Keratinocyte (primary cell): ENCODE results near the gene CMIP. TPM values are rescaled to one million over a fixed set of nuclear protein-coding genes. Genes with fewer than 3 reads are reported as not detected.

ENCODE experiments used
- DNase-seq: peaks from one replicate; pipeline ENCODE4 v3.0.0-alpha.2; 2011; ENCODE audit warnings: low read depth, missing footprints, low spot score
- FAIRE-seq: peaks from 2 replicates; lab custom pipeline; 2011; peaks lifted over from hg19 to GRCh38; lab: Jason Lieb, UNC
- H2AFZ ChIP-seq: 2 replicates; pipeline ENCODE4 v1.6.0; 2012; ENCODE audit warnings: low read length, control low read depth, inconsistent platforms; ENCODE audit not compliant: control insufficient read depth
- H3K27ac ChIP-seq: 2 replicates; pipeline ENCODE4 v1.5.1; 2011; ENCODE audit warnings: low read length; ENCODE audit not compliant: control insufficient read depth, insufficient read depth
- H3K27me3 ChIP-seq: 3 replicates; pipeline ENCODE4 v1.6.0; 2011; ENCODE audit warnings: low read length; ENCODE audit not compliant: control insufficient read depth, insufficient read depth; ENCODE audit errors: extremely low read depth
- H3K36me3 ChIP-seq, 2 experiments: 2 replicates in 1 of 2; 3 replicates in 1 of 2; pipeline ENCODE4 v1.5.1; 2011; ENCODE audit warnings: low read length in 2 of 2, mild to moderate bottlenecking in 1 of 2; ENCODE audit not compliant: control insufficient read depth in 2 of 2, insufficient read depth in 2 of 2; ENCODE audit errors: extremely low read depth in 1 of 2
- H3K4me1 ChIP-seq: 3 replicates; pipeline ENCODE4 v1.5.1; 2011; ENCODE audit warnings: low read length; ENCODE audit not compliant: control insufficient read depth, insufficient read depth; ENCODE audit errors: extremely low read depth
- H3K4me2 ChIP-seq: 3 replicates; pipeline ENCODE4 v1.6.0; 2011; ENCODE audit warnings: low read depth, low read length; ENCODE audit not compliant: control insufficient read depth, insufficient read depth; ENCODE audit errors: extremely low read depth
- H3K4me3 ChIP-seq, 3 experiments: fragments of 200-600 bp in 1 of 3; sonication (generic) in 1 of 3; 2 replicates in 2 of 3; 3 replicates in 1 of 3; pipeline ENCODE4 v1.5.1; 2011 to 2016; ENCODE audit warnings: low read length in 3 of 3, mild to moderate bottlenecking in 3 of 3, control low read depth in 2 of 3, inconsistent platforms in 1 of 3, low read depth in 1 of 3, mixed read lengths in 1 of 3, mixed run types in 1 of 3, moderate library complexity in 1 of 3; ENCODE audit not compliant: control insufficient read depth in 2 of 3, insufficient read depth in 2 of 3; ENCODE audit errors: extremely low read depth in 1 of 3
- H3K79me2 ChIP-seq: 2 replicates; pipeline ENCODE4 v1.6.0; 2012; ENCODE audit warnings: low read length; ENCODE audit not compliant: control insufficient read depth, insufficient read depth
- H3K9ac ChIP-seq: 3 replicates; pipeline ENCODE4 v1.6.0; 2011; ENCODE audit warnings: low read length; ENCODE audit not compliant: control insufficient read depth, insufficient read depth; ENCODE audit errors: extremely low read depth
- H3K9me1 ChIP-seq: 3 replicates; pipeline ENCODE4 v1.6.0; 2011; ENCODE audit warnings: low read length; ENCODE audit not compliant: control insufficient read depth, insufficient read depth; ENCODE audit errors: extremely low read depth
- H3K9me3 ChIP-seq: 2 replicates; pipeline ENCODE4 v1.5.1; 2012; ENCODE audit warnings: low read depth, low read length; ENCODE audit not compliant: control insufficient read depth
- H4K20me1 ChIP-seq: 3 replicates; pipeline ENCODE4 v1.6.0; 2011; ENCODE audit warnings: low read length; ENCODE audit not compliant: control insufficient read depth, insufficient read depth; ENCODE audit errors: extremely low read depth
- EZH2 ChIP-seq: IDR thresholded peaks from one replicate; pipeline ENCODE4 v1.6.1; 2012; ENCODE audit warnings: inconsistent platforms, mild to moderate bottlenecking, low read length, moderate library complexity
- dilution Hi-C: fragments of 300-500 bp; cut with MboI; formaldehyde crosslinking; loops from one replicate; pipeline ENCODE4 v1.7.0; 2020; ENCODE audit warnings: low sequenced_read_pairs; ENCODE audit not compliant: extremely low pct_ligation_motif_present
- polyA plus RNA-seq, 5 experiments: library from polyadenylated mRNA; depleted of rRNA in 3 of 5; stranded (reverse) in 3 of 5; stranded (forward) in 1 of 5; unstranded in 1 of 5; fragments of >200 nt; gene quantifications; 1 replicate in 1 of 5; 2 replicates in 3 of 5; 3 replicates in 1 of 5; pipeline versions ENCODE4 v1.2.1 to v1.2.3, GENCODE V29; 2011 to 2012; ENCODE audit warnings: missing spikeins in 2 of 5, low read depth in 1 of 5, low replicate concordance in 1 of 5
- TF ChIP-seq, protein P1 (sequence below), 3 experiments: IDR thresholded peaks in 1 of 3; conservative IDR thresholded peaks in 1 of 3; optimal IDR thresholded peaks in 1 of 3; 2 replicates in 2 of 3; 3 replicates in 1 of 3; pipeline versions ENCODE3 to v1.5.1; 2011; ENCODE audit warnings: low read length in 3 of 3, mild to moderate bottlenecking in 3 of 3, moderate library complexity in 2 of 3, control low read depth in 1 of 3, inconsistent platforms in 1 of 3; ENCODE audit not compliant: insufficient read depth in 2 of 3; ENCODE audit errors: extremely low read depth in 1 of 3

Gene CMIP
- polyA plus RNA-seq, 1 donor (not counting 4 experiments of a cell fraction or from before 2014, with no cell fraction given): 5.0 TPM

GRCh38 chr16:81546781-81547180 is 102.2 kb downstream of the CMIP start:
- Histone ChIP-seq H2AFZ (no peak overlapping the region), H4K20me1 (peaks cover 17% of the 10 kb centered on the region), H3K9ac (no peak overlapping the region), H3K36me3 (peaks cover 3 to 10% of the 10 kb centered on the region in 2 experiments), H3K9me3 (no peaks in the 10 kb centered on the region), H3K27ac (no peak overlapping the region), H3K4me2 (no peak overlapping the region), H3K4me3 (no peak overlapping the region), H3K9me1 (peaks cover 14% of the 10 kb centered on the region), H3K4me1 (peaks cover 40% of the 10 kb centered on the region), H3K27me3 (no peaks in the 10 kb centered on the region), H3K79me2 (peaks cover 100% of the 10 kb centered on the region)
- TF ChIP-seq EZH2: no peak
- TF ChIP-seq, protein P1, sequence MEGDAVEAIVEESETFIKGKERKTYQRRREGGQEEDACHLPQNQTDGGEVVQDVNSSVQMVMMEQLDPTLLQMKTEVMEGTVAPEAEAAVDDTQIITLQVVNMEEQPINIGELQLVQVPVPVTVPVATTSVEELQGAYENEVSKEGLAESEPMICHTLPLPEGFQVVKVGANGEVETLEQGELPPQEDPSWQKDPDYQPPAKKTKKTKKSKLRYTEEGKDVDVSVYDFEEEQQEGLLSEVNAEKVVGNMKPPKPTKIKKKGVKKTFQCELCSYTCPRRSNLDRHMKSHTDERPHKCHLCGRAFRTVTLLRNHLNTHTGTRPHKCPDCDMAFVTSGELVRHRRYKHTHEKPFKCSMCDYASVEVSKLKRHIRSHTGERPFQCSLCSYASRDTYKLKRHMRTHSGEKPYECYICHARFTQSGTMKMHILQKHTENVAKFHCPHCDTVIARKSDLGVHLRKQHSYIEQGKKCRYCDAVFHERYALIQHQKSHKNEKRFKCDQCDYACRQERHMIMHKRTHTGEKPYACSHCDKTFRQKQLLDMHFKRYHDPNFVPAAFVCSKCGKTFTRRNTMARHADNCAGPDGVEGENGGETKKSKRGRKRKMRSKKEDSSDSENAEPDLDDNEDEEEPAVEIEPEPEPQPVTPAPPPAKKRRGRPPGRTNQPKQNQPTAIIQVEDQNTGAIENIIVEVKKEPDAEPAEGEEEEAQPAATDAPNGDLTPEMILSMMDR (optimal IDR thresholded peaks at IDR 0.05 in 1 of 3, IDR thresholded peaks at IDR 0.05 in 1 of 3, conservative IDR thresholded peaks at IDR 0.05 in 1 of 3; ENCODE audit: extremely low read depth in 1 of 3, insufficient read depth in 2 of 3, low read length in 3 of 3): no peak
- no peak for DNase-seq
- dilution Hi-C loops: no loop called here
- FAIRE-seq: no peak

GRCh38 chr16:81547194-81547938 is 102.8 kb downstream of the CMIP start:
- no peak for FAIRE-seq
- peaks cover 45% of the 10 kb centered on the region for H3K4me1 ChIP-seq

More at GRCh38 chr16:81547194-81547938, 102.8 kb downstream of the CMIP start:
- DNase-seq: no peak
- TF ChIP-seq, protein P1 (optimal IDR thresholded peaks at IDR 0.05 in 1 of 3, IDR thresholded peaks at IDR 0.05 in 1 of 3, conservative IDR thresholded peaks at IDR 0.05 in 1 of 3; ENCODE audit: extremely low read depth in 1 of 3, insufficient read depth in 2 of 3, low read length in 3 of 3): no peak
- TF ChIP-seq EZH2: no peak
- Histone ChIP-seq H3K36me3 (peaks cover 3 to 10% of the 10 kb centered on the region in 2 experiments), H3K27me3 (no peaks in the 10 kb centered on the region), H3K27ac (no peak overlapping the region), H3K4me3 (no peak overlapping the region), H3K9me1 (peaks cover 17% of the 10 kb centered on the region), H3K79me2 (peaks cover 100% of the 10 kb centered on the region), H3K4me2 (no peak overlapping the region), H2AFZ (no peak overlapping the region), H4K20me1 (peaks cover 17% of the 10 kb centered on the region), H3K9ac (no peak overlapping the region), H3K9me3 (no peaks in the 10 kb centered on the region)
- dilution Hi-C loops: no loop called here
